RCC 7860 (cell line): ENCODE data around the gene BCKDK.
"Not testable (repeated sequence)": the region's sequence is repeated elsewhere in the genome, so short reads cannot be mapped to it uniquely, and the experiment has no call there.

Source experiments
- DNase-seq: peaks from one replicate; pipeline ENCODE4 v3.0.0-alpha.2; 2015; ENCODE audit warnings: low spot score
- FAIRE-seq: peaks from 2 replicates; lab custom pipeline; 2012; peaks lifted over from hg19 to GRCh38; lab: Jason Lieb, UNC

The BCKDK gene

DNA sequence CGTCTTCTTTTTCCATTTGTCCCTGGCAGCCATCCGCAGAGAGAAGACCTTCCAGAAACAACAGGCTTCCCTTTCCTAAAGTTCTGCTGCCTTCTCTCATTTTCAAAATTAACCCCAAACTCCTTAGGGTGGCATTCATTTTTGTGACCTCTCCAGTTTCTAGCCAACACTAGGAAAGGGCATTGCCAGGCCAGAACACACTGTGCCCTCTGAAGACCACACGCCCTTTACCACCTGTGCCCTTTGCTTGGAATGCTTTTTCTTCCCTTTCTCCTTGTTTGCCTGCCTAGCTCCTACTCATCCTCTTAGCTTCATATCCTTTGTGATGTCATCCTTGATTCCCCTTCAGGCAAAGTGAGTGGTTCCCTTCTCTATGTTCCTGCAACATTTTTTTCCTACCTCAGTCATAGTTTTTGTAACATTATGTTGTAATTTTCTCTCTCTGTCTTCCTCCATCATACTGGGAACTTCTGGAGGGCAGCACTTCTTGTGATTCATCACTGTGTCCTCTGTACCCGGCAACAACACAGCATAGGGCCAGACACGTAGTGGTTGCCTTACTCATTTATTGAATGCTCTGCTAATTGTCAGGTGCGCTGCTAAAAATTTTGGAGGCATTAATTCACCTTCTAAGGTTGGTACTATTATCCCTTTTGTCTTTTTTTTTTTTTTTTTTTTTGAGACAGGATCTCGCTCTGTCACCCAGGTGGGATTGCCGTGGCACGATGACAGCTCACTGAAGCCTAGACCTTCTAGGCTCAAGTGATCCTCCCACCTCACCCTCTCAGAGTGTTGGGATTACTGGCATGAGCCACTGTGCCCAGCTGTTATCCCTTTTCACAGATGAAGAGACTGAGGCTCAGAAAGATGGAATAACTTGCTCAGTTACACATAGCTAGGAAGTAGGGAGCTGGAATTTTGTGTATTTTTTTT lies 10.3 kb downstream of the BCKDK start:
- FAIRE-seq (no peak), DNase-seq (peak; percentile 14)

DNA sequence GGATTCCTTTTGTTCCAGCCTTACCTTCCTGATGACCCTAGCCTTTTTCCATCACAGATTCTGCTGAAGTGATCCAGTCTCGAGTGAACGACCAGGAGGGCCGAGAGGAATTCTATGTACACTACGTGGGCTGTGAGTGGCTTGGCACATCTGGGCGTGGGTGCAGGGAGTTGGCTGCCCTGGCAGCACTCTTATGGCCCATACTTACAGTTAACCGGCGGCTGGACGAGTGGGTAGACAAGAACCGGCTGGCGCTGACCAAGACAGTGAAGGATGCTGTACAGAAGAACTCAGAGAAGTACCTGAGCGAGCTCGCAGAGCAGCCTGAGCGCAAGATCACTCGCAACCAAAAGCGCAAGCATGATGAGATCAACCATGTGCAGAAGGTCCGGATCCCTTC lies 11.9 kb downstream of the BCKDK start:
- FAIRE-seq (no peak), DNase-seq (no peak)

DNA sequence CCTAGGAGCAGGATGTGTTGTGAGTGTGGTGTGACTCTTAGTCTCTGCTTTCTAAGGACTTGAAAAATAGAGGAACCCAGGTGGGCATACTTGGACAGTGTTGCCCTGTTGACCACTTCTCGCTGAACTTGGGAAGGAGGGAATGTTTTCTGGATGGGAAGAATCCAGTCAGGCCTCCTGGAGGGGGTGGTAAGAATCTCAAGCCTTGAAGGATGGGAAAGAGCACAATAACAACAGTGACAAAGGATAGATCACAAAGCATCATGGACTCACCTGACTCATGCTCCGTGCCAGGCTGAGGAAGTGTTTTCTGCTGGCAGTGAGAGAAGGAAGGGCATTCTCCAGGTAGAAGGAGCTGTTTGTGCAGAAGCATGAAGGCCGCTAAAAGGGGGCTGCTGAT lies 17.7 kb downstream of the BCKDK start:
- DNase-seq = no peak
- FAIRE-seq = no peak

DNA sequence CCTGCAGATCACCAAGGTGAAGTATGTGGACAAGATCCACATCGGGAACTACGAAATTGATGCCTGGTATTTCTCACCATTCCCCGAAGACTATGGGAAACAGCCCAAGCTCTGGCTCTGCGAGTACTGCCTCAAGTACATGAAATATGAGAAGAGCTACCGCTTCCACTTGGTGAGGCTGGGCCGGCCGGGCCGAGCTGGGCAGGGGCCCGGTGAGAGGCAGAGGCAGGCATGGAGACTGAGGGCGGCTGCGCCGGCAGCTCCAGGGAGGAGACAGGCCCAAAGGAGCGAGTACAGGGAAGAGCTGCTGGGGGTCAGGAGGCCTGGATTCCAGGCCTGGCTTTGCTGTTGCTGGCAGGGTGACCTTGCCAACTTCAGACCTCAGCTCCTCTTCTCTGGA lies 19.0 kb downstream of the BCKDK start:
- no peak for FAIRE-seq
- no peak for DNase-seq

GRCh38 chr16:31128711-31129567 lies 20.8 kb downstream of the BCKDK start:
- DNase-seq (no peak), FAIRE-seq (no peak)

DNA sequence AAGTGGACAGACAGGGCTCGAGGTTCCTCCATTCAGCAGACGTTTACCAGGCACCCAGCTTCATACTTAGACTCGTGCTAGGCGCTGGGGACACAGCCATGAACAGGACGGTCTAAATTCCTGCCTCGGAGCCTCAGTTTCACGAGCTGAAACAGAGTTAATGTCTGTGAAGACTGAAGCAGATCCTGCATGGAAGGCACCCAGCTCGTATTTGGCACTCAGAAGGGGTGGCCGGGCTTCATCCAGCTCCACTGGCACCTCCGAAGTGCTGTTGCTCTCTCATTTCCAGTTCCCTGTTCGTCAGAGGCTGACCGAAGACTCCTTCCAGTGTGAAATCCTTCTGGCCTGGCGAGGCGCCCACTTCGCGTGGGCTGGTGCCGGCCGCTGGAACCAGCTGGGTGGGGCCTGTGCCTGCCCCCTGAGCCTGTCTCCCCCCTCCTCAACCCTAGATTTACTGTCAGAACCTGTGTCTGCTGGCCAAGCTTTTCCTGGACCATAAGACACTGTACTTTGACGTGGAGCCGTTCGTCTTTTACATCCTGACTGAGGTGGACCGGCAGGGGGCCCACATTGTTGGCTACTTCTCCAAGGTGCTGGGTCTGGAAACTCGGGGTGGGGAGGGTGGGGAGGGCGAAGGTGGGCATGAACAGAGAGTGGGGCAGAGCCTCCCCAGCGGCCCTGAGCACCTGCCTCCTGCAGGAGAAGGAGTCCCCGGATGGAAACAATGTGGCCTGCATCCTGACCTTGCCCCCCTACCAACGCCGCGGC lies 21.6 kb downstream of the BCKDK start:
- no peak for FAIRE-seq

DNA sequence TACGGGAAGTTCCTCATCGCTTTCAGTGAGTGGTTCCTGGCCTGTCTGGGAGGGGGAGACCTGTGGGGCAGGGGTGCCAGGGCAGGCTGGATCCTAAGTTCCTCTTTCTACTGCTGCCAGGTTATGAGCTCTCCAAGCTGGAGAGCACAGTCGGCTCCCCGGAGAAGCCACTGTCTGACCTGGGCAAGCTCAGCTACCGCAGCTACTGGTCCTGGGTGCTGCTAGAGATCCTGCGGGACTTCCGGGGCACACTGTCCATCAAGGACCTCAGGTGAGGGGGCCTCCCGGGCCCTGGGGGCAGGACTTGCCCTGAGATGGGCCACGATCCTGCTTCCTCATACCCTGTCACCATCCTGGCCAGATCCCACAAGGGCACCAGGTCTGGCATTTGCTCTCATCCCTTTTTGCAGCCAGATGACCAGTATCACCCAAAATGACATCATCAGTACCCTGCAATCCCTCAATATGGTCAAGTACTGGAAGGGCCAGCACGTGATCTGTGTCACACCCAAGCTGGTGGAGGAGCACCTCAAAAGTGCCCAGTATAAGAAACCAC lies 22.2 kb downstream of the BCKDK start:
- FAIRE-seq = no peak
- no peak for DNase-seq

More for the DNA sequence above, 21.6 kb downstream of the BCKDK start:
- DNase-seq = no peak

DNA sequence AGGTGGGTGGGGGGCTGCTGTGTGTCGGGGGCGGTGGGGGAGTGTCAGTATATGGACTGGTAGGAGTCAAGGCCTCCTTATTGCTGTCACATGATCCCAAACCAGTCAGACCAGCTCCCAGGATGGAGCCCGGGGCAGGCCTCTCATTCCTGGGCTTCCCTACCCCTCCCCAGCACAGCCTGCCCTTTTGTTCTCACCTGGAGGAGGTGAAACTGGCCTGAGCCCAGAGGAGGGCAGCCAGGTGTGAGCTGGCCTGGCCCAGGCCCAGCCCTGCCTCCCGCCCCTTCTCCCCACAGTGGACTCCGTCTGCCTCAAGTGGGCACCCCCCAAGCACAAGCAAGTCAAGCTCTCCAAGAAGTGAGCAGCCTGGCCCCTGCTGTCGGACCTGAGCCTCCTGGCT lies 22.7 kb downstream of the BCKDK start:
- no peak for FAIRE-seq
- DNase-seq = no peak

GRCh38 chr16:31131416-31131815 lies 23.2 kb downstream of the BCKDK start:
- FAIRE-seq (no peak), DNase-seq (no peak)

GRCh38 chr16:31131841-31132271 lies 23.7 kb downstream of the BCKDK start:
- FAIRE-seq = no peak

DNA sequence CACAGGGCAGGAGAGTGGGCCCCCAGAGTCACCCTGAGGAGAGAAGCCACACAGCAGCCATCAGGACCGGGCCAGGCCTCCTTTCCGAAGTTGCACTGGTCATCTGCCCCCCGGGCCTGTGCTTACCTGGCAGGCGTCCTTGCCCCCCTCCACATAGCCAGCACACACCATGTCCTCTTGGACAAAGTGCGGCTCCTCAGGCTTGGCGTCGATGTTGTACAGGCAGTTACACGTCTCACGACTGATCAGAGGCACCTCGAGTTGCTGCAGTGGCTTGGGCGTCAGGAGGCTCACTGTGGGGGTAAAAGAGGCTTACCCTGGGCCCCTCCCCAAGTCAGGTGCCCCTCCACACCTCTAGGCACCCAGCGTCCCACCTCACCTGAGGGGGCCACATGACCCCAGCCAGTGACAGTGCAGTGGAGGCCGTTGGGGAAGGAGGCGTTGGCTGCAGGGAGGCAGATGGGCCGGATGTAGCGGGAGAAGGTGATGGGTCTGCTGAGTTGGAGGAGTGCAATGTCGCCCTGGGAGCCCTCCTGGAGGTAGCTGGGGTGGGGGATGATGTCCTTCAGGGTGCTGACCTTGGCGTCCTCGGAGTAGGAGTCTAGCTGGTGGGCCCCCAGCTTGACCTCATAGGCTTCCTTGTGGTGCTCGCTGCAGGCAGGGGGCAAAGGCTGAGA lies 24.3 kb downstream of the BCKDK start:
- DNase-seq (no peak), FAIRE-seq (no peak)

More at GRCh38 chr16:31131841-31132271, 23.7 kb downstream of the BCKDK start:
- DNase-seq = peak; percentile 10

DNA sequence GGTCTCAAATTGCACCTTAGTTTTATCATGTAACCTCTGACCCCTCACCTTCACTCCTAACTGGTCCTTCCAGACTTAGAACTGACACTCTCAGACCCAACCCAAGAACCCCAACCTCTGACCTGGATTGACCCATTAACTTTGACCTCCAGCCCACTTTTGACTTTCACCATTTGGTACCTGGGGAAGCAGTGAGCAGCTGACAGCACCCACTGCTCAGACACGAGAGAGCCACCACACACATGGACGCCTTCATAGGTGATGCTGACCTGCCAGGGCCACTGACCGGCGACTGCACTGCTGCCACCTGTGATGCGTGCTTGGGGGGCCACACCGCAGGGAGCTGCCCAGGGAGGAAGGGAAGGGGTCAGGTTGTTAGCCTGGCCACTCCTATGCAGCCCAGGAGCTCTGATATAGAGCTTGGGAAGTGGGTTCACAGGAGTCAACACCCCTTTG lies 24.9 kb downstream of the BCKDK start:
- no peak for DNase-seq
- no peak for FAIRE-seq

DNA sequence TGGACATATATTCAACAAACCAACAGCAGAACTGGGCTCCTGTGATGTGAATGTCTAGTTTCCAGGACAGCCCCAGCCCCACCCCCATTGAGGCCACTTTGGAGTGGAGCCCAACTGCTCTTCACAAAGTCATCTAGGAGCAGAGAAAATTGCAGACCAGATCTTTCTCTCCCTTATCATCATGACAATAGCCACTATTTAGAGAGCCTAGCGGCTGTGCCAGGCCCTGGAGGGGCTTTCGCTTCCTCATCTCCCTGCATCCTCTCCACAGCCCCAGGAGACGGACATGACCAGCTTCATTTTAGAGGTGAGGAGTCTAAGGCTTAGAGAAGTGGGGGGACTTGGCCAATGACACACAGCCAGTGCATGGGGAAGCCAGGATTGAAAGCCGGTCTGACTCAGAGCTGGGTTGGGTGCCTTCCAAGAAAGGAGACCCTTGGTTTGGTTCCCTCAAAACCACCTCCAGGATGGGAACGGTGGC lies 25.9 kb downstream of the BCKDK start:
- no peak for FAIRE-seq
- no peak for DNase-seq

DNA sequence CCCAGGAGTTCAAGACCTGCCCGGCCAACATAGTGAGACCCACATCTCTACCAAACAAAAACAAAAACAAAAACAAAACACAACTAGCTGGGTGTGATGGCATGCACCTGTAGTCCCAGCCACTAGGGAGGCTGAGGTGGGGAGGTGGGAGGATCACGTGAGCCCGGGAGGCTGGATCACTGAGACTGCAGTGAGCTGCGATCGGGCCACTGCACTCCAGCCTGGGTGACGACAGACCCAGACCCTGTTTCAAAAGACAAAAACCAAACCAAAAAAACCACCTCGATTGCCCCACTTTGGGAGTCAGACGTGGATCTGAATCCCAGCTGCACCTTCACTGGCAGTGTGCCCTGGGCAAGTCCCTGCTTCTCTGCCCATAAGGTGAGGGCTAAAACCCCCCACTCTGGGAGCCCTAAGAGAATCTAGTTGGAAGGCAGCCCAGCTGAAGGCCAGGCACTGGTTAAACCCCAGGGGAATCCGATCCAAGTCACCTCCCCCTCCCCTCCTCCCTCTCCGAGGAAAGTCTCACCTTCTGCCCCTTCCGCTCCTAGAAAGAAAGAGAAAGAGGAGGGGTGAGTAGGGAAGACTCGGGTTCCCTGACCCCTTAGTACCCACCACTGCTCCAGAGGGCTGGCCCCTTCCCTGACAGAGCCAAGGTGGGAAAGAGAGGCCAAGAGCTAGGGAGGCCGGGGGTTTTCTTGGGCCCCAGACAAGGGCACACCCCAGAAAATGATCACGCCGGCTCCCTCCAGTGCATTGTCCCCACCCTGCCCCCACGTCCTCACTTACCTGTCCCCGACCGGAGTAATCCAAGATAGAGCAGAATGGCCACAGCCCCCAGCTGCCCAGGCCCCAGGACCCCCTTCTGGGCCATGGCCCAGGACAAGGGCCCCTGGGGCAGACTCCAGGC lies 26.7 kb downstream of the BCKDK start:
- DNase-seq (no peak), FAIRE-seq (no peak)

DNA sequence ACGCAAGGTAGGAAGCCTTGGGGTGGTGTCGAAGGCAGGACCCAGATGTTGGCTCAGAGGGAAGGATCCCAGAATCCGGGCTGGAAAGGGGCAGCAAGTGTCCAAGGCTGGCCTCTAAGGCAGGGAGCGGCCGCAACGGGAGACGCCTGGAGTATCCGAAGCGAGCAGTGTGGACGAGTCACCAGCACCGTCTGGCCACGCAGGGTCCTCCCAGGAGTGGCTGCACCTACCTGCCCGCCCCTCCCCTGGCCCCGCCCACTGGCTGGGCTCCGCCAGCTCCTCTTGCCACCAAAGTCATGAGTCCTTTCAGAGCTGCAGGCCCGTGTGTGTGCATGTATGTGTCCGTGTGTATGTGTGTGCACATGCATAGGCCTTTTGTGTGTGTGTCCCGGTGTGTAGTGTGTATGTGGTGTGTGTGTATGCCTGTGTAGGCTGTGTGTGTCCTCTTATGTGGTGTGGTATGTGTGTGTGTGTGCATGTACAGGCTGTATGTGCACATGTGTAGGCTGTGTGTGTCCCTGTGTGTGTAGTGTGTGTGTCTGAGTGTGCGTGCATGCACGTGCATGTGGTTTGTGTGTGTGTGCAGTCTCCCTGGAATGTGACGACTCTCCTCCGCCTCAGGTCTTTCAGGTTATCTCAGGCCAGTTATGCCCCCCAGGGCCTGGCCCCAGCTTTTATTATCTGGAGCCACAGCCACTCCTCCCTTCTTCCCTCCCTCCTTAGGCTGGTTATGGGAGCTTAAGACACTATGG lies 27.5 kb downstream of the BCKDK start, which contains the start of gene PRSS8:
Gene PRSS8, minus strand, starts transcription at position 193 of the 752 bp plus-strand sequence. CDS start 229 bp downstream, outside the sequence.
- no peak for FAIRE-seq

GRCh38 chr16:31136287-31136662 lies 28.1 kb downstream of the BCKDK start:
- DNase-seq (no peak), FAIRE-seq (no peak)

More for the DNA sequence above, 27.5 kb downstream of the BCKDK start, which contains the start of gene PRSS8:
- DNase-seq = no peak

DNA sequence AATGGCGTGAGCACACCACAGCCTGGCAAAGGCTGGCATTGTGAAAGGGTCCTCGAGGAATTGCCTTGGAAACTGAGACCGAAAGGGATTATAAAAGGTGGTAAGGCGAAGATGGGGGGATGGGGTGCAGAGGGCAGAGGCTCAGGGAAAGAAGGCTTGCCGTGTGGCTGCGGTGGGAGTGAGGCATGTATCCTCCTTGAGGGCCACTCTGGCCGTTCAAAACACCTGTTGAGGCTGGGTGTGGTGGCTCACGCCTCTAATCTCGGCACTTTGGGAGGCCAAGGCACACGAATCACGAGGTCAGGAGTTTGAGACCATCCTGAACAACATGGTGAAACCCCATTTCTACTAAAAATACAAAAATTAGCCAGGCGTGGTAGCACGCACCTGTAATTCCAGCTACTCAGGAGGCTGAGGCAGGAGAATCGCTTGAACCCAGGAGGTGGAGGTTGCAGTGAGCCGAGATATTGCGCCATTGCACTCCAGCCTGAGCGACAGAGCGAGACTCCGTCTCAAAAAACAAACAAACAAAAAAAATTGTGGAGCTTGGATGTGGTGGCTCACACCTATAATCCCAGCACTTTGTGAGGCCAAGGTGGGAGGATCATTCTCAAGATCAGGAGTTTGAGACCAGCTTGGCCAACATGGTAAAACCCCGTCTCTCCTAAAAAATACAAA lies 28.8 kb downstream of the BCKDK start:
- not testable (repeated sequence) for FAIRE-seq, DNase-seq
